SH-SY5Y (cell line): Measurements from ENCODE around the gene SEMA6B.

Experiments used
- GATA2 ChIP-seq: IDR thresholded peaks from 2 replicates; pipeline ENCODE4 v1.6.1; 2011; ENCODE audit warnings: mild to moderate bottlenecking, low read depth, low read length
- GATA3 ChIP-seq: IDR thresholded peaks from 2 replicates; pipeline ENCODE4 v1.6.1; 2011; ENCODE audit warnings: low read depth, mild to moderate bottlenecking, low read length, moderate library complexity

- TF ChIP-seq GATA2 (no peak), GATA3 (no peak)
These were observed 34.5 kb downstream of the SEMA6B start for GRCh38 chr19:4524808-4525562.
